HepG2 (cell line): ENCODE results near the gene AAMP. TPM values are rescaled to one million over a fixed set of nuclear protein-coding genes. Genes with fewer than 3 reads are reported as not detected.

Experiments used
- AGO1 ChIP-seq: fragments of 200-400 bp; formaldehyde crosslinking; IDR thresholded peaks from 2 replicates; pipeline ENCODE4 v1.6.1; 2017; ENCODE audit warnings: mild to moderate bottlenecking, low read depth, low read length, moderate library complexity; ENCODE audit not compliant: poor library complexity, severe bottlenecking
- ATRX ChIP-seq: sonication (generic); formaldehyde crosslinking; IDR thresholded peaks from 2 replicates; pipeline ENCODE4 v1.4.0; 2020; ENCODE audit warnings: missing genetic modification reagents, borderline replicate concordance
- BCLAF1 ChIP-seq: fragments of 450-650 bp; IDR thresholded peaks from 2 replicates; pipeline ENCODE4 v1.6.1; 2017; ENCODE audit warnings: mild to moderate bottlenecking
- ELF1 ChIP-seq: sonication (generic); formaldehyde crosslinking; IDR thresholded peaks from 2 replicates; pipeline ENCODE4 v1.4.0; 2020; ENCODE audit warnings: missing genetic modification reagents
- EZH2 ChIP-seq: conservative IDR thresholded peaks from 2 replicates; pipeline ENCODE4 v1.6.1; 2012; ENCODE audit warnings: mild to moderate bottlenecking, low read depth, low read length, moderate library complexity
- GFI1 ChIP-seq: sonication (generic); formaldehyde crosslinking; IDR thresholded peaks from 2 replicates; pipeline ENCODE4 v1.5.0; 2020; ENCODE audit warnings: missing genetic modification reagents, mild to moderate bottlenecking, borderline replicate concordance
- HIVEP1 ChIP-seq: sonication (generic); formaldehyde crosslinking; IDR thresholded peaks from 2 replicates; pipeline ENCODE4 v1.4.0; 2020; ENCODE audit warnings: mild to moderate bottlenecking, missing genetic modification reagents
- KAT2B ChIP-seq: fragments of 150-350 bp; IDR thresholded peaks from 2 replicates; pipeline ENCODE4 v1.6.1; 2014; ENCODE audit warnings: low read depth, low read length, borderline replicate concordance
- KLF12 ChIP-seq: sonication (generic); formaldehyde crosslinking; IDR thresholded peaks from 2 replicates; pipeline ENCODE4 v1.4.0; 2020; ENCODE audit warnings: missing genetic modification reagents, borderline replicate concordance
- MAF1 ChIP-seq: sonication (generic); formaldehyde crosslinking; IDR thresholded peaks from 2 replicates; pipeline ENCODE4 v1.5.0; 2020; ENCODE audit warnings: missing genetic modification reagents, borderline replicate concordance
- NCOA2 ChIP-seq: sonication (generic); formaldehyde crosslinking; IDR thresholded peaks from 2 replicates; pipeline ENCODE4 v1.8.0; 2022; ENCODE audit warnings: inconsistent platforms
- RELA ChIP-seq: sonication (generic); formaldehyde crosslinking; IDR thresholded peaks from 2 replicates; pipeline ENCODE4 v1.4.0; 2020; ENCODE audit warnings: missing genetic modification reagents
- RFX5 ChIP-seq: IDR thresholded peaks from 2 replicates; pipeline ENCODE4 v1.6.1; 2011; ENCODE audit warnings: low read depth, low read length, improper control_type of control experiment
- SOX5 ChIP-seq: IDR thresholded peaks from 2 replicates; pipeline ENCODE4 v1.6.1; 2016; ENCODE audit warnings: borderline replicate concordance
- SP2 ChIP-seq: sonication (generic); formaldehyde crosslinking; IDR thresholded peaks from 2 replicates; pipeline ENCODE4 v1.5.1; 2020; ENCODE audit warnings: mild to moderate bottlenecking, missing genetic modification reagents
- SSRP1 ChIP-seq: IDR thresholded peaks from 2 replicates; pipeline ENCODE4 v1.6.1; 2016; ENCODE audit warnings: control low read depth
- U2AF1 ChIP-seq: fragments of 200-400 bp; formaldehyde crosslinking; optimal IDR thresholded peaks from 2 replicates; pipeline ENCODE3; 2017; ENCODE audit warnings: mild to moderate bottlenecking, low read depth, low read length
- ZBTB42 ChIP-seq: sonication (generic); formaldehyde crosslinking; IDR thresholded peaks from 2 replicates; pipeline ENCODE4 v1.5.0; 2020; ENCODE audit warnings: mild to moderate bottlenecking, missing genetic modification reagents
- ZFYVE20 ChIP-seq: sonication (generic); formaldehyde crosslinking; IDR thresholded peaks from 2 replicates; pipeline ENCODE4 v1.8.0; 2023; ENCODE audit warnings: low read depth, mild to moderate bottlenecking, moderate library complexity, missing genetic modification reagents, borderline replicate concordance
- ZNF205 ChIP-seq: IDR thresholded peaks from 2 replicates; pipeline ENCODE4 v1.6.1; 2018; ENCODE audit warnings: missing biosample characterization, missing genetic modification reagents
- ZNF616 ChIP-seq: sonication (generic); formaldehyde crosslinking; IDR thresholded peaks from 2 replicates; pipeline ENCODE4 v1.5.0; 2020; ENCODE audit warnings: low read depth, mild to moderate bottlenecking, missing genetic modification reagents
- ZNF652 ChIP-seq: IDR thresholded peaks from 2 replicates; pipeline ENCODE4 v1.6.1; 2016; ENCODE audit warnings: low read depth, borderline replicate concordance
- ZSCAN30 ChIP-seq: sonication (generic); formaldehyde crosslinking; IDR thresholded peaks from 2 replicates; pipeline ENCODE4 v1.5.0; 2020; ENCODE audit warnings: mild to moderate bottlenecking, missing genetic modification reagents
- polyA plus RNA-seq, 8 experiments: library from polyadenylated mRNA; depleted of rRNA in 3 of 8; stranded (reverse) in 7 of 8; unstranded in 1 of 8; fragments of >200 nt; fragmentation: Illumina TruSeq in 4 of 8; extraction: Trizol in 4 of 8; gene quantifications; 2 replicates each; pipeline versions ENCODE4 v1.2.1 to v1.2.3, GENCODE V29; 2011 to 2016; ENCODE audit warnings: low read depth in 4 of 8, missing spikeins in 1 of 8, mixed read lengths in 1 of 8; ENCODE audit not compliant: insufficient read depth in 1 of 8
- total RNA-seq, 5 experiments: library from RNA; depleted of rRNA; stranded (reverse); fragments of >200 nt; fragmentation: Illumina TruSeq; extraction: Trizol; gene quantifications; 2 replicates each; pipeline ENCODE4 v1.2.3, GENCODE V29; 2016; ENCODE audit warnings: low read depth in 1 of 5
- TF ChIP-seq, protein P1 (sequence below): IDR thresholded peaks from 2 replicates; pipeline ENCODE4 v1.6.1; 2018; ENCODE audit warnings: missing genetic modification reagents
- TF ChIP-seq, protein P2 (sequence below): IDR thresholded peaks from 2 replicates; pipeline ENCODE4 v1.6.1; 2016; ENCODE audit warnings: missing compliant biosample characterization, missing genetic modification reagents, borderline replicate concordance
- TF ChIP-seq, protein P3 (sequence below): fragments of 450-650 bp; IDR thresholded peaks from 2 replicates; pipeline ENCODE4 v1.6.1; 2017

Gene AAMP
- total and polyA plus RNA-seq, 2 of the 13 experiments (the other 11 are each of a cell fraction or from before 2014, with no cell fraction given) = 110 to 186 TPM

- TF ChIP-seq BCLAF1 (no peak), EZH2 (no peak), KLF12 (CRISPR knock-in tag) (no peak), RFX5 (no peak), SOX5 (CRISPR knock-in tag) (no peak; the same call in 1 of the 2 replicates), ZFYVE20 (CRISPR knock-in tag) (no peak), ZNF616 (CRISPR knock-in tag) (no peak), U2AF1 (no peak), ZBTB42 (no peak), SSRP1 (no peak), NCOA2 (CRISPR knock-in tag) (no peak), ZSCAN30 (no peak), KAT2B (no peak), HIVEP1 (CRISPR knock-in tag) (peak; percentile 97), GFI1 (CRISPR knock-in tag) (0 out of 2 replicates have a peak, but pooled peaks have one; percentile 35), ZNF205 (CRISPR knock-in tag) (no peak), ZNF652 (CRISPR knock-in tag) (peak; percentile 87), RELA (CRISPR knock-in tag) (no peak), MAF1 (CRISPR knock-in tag) (no peak), ELF1 (no peak), AGO1 (no peak), SP2 (CRISPR knock-in tag) (no peak), ATRX (no peak)
- TF ChIP-seq, protein P1, sequence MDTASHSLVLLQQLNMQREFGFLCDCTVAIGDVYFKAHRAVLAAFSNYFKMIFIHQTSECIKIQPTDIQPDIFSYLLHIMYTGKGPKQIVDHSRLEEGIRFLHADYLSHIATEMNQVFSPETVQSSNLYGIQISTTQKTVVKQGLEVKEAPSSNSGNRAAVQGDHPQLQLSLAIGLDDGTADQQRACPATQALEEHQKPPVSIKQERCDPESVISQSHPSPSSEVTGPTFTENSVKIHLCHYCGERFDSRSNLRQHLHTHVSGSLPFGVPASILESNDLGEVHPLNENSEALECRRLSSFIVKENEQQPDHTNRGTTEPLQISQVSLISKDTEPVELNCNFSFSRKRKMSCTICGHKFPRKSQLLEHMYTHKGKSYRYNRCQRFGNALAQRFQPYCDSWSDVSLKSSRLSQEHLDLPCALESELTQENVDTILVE = no peak
- TF ChIP-seq, protein P2, sequence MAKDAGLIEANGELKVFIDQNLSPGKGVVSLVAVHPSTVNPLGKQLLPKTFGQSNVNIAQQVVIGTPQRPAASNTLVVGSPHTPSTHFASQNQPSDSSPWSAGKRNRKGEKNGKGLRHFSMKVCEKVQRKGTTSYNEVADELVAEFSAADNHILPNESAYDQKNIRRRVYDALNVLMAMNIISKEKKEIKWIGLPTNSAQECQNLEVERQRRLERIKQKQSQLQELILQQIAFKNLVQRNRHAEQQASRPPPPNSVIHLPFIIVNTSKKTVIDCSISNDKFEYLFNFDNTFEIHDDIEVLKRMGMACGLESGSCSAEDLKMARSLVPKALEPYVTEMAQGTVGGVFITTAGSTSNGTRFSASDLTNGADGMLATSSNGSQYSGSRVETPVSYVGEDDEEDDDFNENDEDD (CRISPR knock-in tag) = no peak
- TF ChIP-seq, protein P3, sequence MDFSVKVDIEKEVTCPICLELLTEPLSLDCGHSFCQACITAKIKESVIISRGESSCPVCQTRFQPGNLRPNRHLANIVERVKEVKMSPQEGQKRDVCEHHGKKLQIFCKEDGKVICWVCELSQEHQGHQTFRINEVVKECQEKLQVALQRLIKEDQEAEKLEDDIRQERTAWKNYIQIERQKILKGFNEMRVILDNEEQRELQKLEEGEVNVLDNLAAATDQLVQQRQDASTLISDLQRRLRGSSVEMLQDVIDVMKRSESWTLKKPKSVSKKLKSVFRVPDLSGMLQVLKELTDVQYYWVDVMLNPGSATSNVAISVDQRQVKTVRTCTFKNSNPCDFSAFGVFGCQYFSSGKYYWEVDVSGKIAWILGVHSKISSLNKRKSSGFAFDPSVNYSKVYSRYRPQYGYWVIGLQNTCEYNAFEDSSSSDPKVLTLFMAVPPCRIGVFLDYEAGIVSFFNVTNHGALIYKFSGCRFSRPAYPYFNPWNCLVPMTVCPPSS = no peak
Measured at GRCh38 chr2:218286570-218287459, 16.9 kb upstream of the AAMP start (continued).
